Hematopoietic multipotent progenitor cell treated with erythropoietin and hydrocortisone succinate and interleukin-3 and kit ligand, for 8 days (in vitro differentiated cells): Measurements from ENCODE around the gene CCDC50.

Experiments used
- DNase-seq: peaks from one replicate; pipeline ENCODE4 v3.0.0-alpha.2; 2015

The CCDC50 gene

GRCh38 chr3:191383124-191383523, 53.9 kb downstream of the CCDC50 start:
- DNase-seq: no peak

GRCh38 chr3:191385101-191385500, 55.9 kb downstream of the CCDC50 start:
- DNase-seq: no peak

GRCh38 chr3:191387441-191388077, 58.4 kb downstream of the CCDC50 start:
- DNase-seq: no peak

GRCh38 chr3:191388823-191389222, 59.6 kb downstream of the CCDC50 start:
- DNase-seq: no peak

- no peak for DNase-seq
Measured at GRCh38 chr3:191390580-191390979, 61.4 kb downstream of the CCDC50 start.

- DNase-seq: no peak
Measured at GRCh38 chr3:191391861-191392808, 62.9 kb downstream of the CCDC50 start.

- DNase-seq: no peak
Measured at GRCh38 chr3:191393146-191393545, 64.0 kb downstream of the CCDC50 start.

DNA sequence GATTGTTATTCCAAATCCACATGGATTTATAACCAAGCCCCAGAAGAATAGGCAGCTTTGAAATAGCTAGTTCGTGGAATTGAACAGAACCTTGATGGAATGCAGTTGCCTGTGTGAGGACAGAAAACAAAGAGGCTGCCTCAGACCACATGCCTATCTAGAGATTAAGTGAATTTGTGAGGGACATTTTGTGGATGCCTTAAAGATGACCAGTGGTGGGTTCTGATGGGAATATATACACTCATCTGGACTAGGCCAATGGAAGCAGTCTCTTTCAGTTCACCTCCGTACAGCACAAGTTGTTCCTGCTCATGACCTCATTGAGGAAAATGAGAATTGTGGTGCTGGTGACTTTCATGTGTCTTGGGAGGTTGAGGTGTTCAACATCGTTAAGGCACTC, 68.6 kb downstream of the CCDC50 start:
- no peak for DNase-seq

DNA sequence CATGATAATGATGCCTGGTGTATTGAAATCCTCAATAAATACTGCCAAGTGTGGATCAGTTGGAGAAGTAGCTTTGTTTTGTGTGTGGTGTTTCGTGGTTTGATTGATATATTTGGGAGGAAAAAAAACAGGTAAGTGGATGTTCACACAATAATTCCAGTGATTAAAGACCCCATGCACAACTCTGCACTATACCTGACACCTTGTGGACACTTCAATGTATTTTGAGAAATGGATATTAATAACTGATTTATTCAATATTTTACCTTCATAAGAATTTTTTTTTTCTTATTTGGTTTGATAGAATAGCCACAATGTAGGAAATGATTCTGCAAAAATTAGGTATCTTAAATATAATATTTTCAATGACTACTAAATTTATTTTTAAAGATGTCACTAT, 69.4 kb downstream of the CCDC50 start:
- no peak for DNase-seq

GRCh38 chr3:191399918-191400317, 70.7 kb downstream of the CCDC50 start:
- no peak for DNase-seq

- no peak for DNase-seq
Measured at GRCh38 chr3:191401775-191402357, 72.7 kb downstream of the CCDC50 start.

GRCh38 chr3:191409791-191410359, 80.7 kb downstream of the CCDC50 start:
- no peak for DNase-seq

GRCh38 chr3:191412759-191413158, 83.6 kb downstream of the CCDC50 start:
- no peak for DNase-seq

- DNase-seq: no peak
Measured at GRCh38 chr3:191414286-191414685, 85.1 kb downstream of the CCDC50 start.

GRCh38 chr3:191414732-191415131, 85.5 kb downstream of the CCDC50 start:
- no peak for DNase-seq

DNA sequence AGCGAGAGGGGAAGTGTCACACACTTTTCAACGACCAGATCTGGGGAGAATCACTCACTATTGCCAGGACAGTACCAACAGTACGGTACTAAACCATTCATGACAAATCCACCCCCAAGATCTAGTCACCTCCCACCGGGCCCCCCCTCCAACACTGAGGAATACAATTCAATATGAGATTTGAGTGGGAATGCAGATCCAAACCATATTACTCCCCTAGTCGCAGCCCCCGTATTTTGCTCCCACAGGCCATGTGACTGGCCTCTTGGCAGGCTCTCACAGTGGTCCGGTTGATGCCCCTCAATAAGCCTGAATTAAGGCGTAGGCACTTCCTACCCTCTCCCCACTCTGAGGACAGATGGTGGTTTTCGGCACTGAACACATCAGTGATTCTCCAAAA, 86.4 kb downstream of the CCDC50 start:
- DNase-seq: no peak

- DNase-seq: no peak
Measured at GRCh38 chr3:191417457-191417729, 88.2 kb downstream of the CCDC50 start.

- DNase-seq: no peak
Measured at GRCh38 chr3:191420771-191421170, 91.6 kb downstream of the CCDC50 start.

- DNase-seq: no peak
Measured at GRCh38 chr3:191424881-191425280, 95.7 kb downstream of the CCDC50 start.

DNA sequence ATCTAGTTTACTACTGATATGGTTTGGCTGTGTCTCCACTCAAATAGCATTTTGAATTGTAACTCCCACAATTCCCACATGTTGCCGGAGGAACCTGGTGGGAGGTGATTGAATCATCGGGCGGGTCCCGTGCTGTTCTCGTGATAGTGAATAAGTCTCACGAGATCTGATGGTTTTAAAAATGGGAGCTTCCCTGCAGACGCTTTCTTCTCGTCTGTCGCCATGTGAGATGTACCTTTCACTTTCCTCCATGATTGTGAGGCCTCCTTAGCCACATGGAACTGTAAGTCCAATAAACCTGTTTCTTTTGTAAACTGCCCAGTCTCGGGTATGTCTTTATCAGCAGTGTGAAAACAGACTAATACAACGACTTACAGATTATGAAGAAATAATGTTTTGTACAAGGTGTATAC, 96.1 kb downstream of the CCDC50 start:
- DNase-seq: no peak

DNA sequence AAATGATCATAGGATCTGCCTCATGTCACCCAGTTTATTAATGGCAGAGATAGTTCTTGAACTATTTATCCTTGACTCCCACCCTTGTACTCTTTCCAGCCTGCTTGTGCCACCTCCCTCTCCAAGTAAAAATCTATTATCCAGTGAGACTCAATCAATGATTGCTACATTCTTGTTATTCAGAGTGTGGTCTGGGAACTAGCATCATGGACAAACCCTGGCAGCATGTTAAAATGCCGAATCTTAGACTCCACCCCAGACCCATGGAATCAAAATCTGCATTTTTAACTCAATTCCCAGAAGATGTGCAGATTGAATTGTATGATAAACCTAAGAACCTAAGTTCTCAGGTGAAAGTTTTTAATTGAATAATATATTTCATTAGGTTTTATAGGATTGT, 97.1 kb downstream of the CCDC50 start:
- no peak for DNase-seq

- DNase-seq: no peak
Measured at GRCh38 chr3:191428177-191428576, 99.0 kb downstream of the CCDC50 start.

GRCh38 chr3:191430103-191430502, 100.9 kb downstream of the CCDC50 start:
- no peak for DNase-seq
